ENCODE results near the gene PPFIBP1. TPM values are rescaled to one million over a fixed set of nuclear protein-coding genes. Genes with fewer than 3 reads are reported as not detected.
"Not testable (repeated sequence)": the region's sequence is repeated elsewhere in the genome, so short reads cannot be mapped to it uniquely, and the experiment has no call there.

PPFIBP1 gene
- total RNA-seq, 2 experiments from 2014 or later, result 5.4 to 23.2 TPM

GRCh38 chr12:27588075-27588730 is 64.2 kb downstream of the PPFIBP1 start:
- H3K9me3 Mint-ChIP-seq (ENCODE audit: low read depth); CTCF ChIA-PET; H3K4me1 Mint-ChIP-seq; H3K36me3 Mint-ChIP-seq; H3K27me3 Mint-ChIP-seq; ATAC-seq; DNase-seq; H3K27ac Mint-ChIP-seq: not testable (repeated sequence)
- peak overlapping the region; percentile 49 for H3K4me3 Mint-ChIP-seq

GRCh38 chr12:27588776-27589175 is 64.8 kb downstream of the PPFIBP1 start:
- ATAC-seq, result no peak
- no peaks in the 10 kb centered on the region for H3K36me3 Mint-ChIP-seq
- H3K9me3 Mint-ChIP-seq (ENCODE audit: low read depth), result no peaks in the 10 kb centered on the region
- H3K4me3 Mint-ChIP-seq, result no peak overlapping the region
- CTCF ChIA-PET, result no interaction called here
- H3K27me3 Mint-ChIP-seq, result no peaks in the 10 kb centered on the region
- no peak for DNase-seq
- peaks cover 5% of the 10 kb centered on the region for H3K4me1 Mint-ChIP-seq
- no peak overlapping the region for H3K27ac Mint-ChIP-seq

- CTCF ChIA-PET, result no interaction called here
- DNase-seq (no peak), ATAC-seq (no peak)
- Mint-ChIP-seq H3K36me3 (no peaks in the 10 kb centered on the region), H3K4me3 (no peak overlapping the region), H3K9me3 (ENCODE audit: low read depth) (no peaks in the 10 kb centered on the region), H3K27ac (no peak overlapping the region), H3K4me1 (peaks cover 5% of the 10 kb centered on the region), H3K27me3 (no peaks in the 10 kb centered on the region)
Observed at GRCh38 chr12:27589419-27589818, 65.4 kb downstream of the PPFIBP1 start.

- H3K9me3 Mint-ChIP-seq (ENCODE audit: low read depth); H3K4me1 Mint-ChIP-seq; ATAC-seq; DNase-seq; CTCF ChIA-PET; H3K27me3 Mint-ChIP-seq; H3K36me3 Mint-ChIP-seq; H3K27ac Mint-ChIP-seq; H3K4me3 Mint-ChIP-seq: not testable (repeated sequence)
Observed at GRCh38 chr12:27591698-27592097, 67.7 kb downstream of the PPFIBP1 start.

GRCh38 chr12:27592548-27592947 is 68.5 kb downstream of the PPFIBP1 start:
- peaks cover 4% of the 10 kb centered on the region for H3K4me1 Mint-ChIP-seq
- peaks cover 2% of the 10 kb centered on the region for H3K9me3 Mint-ChIP-seq (ENCODE audit: low read depth)
- peaks cover 1% of the 10 kb centered on the region for H3K36me3 Mint-ChIP-seq
- ATAC-seq (no peak), DNase-seq (no peak)
- H3K27ac Mint-ChIP-seq, result no peak overlapping the region
- H3K4me3 Mint-ChIP-seq, result no peak overlapping the region
- CTCF ChIA-PET, result no interaction called here
- no peaks in the 10 kb centered on the region for H3K27me3 Mint-ChIP-seq

- no peak overlapping the region for H3K27ac Mint-ChIP-seq
- H3K9me3 Mint-ChIP-seq (ENCODE audit: low read depth), result peaks cover 2% of the 10 kb centered on the region
- DNase-seq (no peak), ATAC-seq (no peak)
- CTCF ChIA-PET, result no interaction called here
- H3K4me1 Mint-ChIP-seq, result no peaks in the 10 kb centered on the region
- H3K4me3 Mint-ChIP-seq, result no peak overlapping the region
- H3K27me3 Mint-ChIP-seq, result no peaks in the 10 kb centered on the region
- H3K36me3 Mint-ChIP-seq, result peaks cover 3% of the 10 kb centered on the region
Observed at GRCh38 chr12:27593266-27593665, 69.3 kb downstream of the PPFIBP1 start.

GRCh38 chr12:27595231-27595642 is 71.2 kb downstream of the PPFIBP1 start:
- H3K4me3 Mint-ChIP-seq, result no peak overlapping the region
- CTCF ChIA-PET, result no interaction called here

GRCh38 chr12:27598866-27599265 is 74.9 kb downstream of the PPFIBP1 start:
- DNase-seq; H3K4me3 Mint-ChIP-seq; H3K36me3 Mint-ChIP-seq; ATAC-seq; CTCF ChIA-PET; H3K4me1 Mint-ChIP-seq; H3K27ac Mint-ChIP-seq; H3K9me3 Mint-ChIP-seq (ENCODE audit: low read depth); H3K27me3 Mint-ChIP-seq: not testable (repeated sequence)

More at GRCh38 chr12:27595231-27595642, 71.2 kb downstream of the PPFIBP1 start:
- peaks cover 3% of the 10 kb centered on the region for H3K36me3 Mint-ChIP-seq
- no peaks in the 10 kb centered on the region for H3K4me1 Mint-ChIP-seq
- no peak overlapping the region for H3K27ac Mint-ChIP-seq
- no peaks in the 10 kb centered on the region for H3K27me3 Mint-ChIP-seq
- ATAC-seq (no peak), DNase-seq (no peak)
- H3K9me3 Mint-ChIP-seq (ENCODE audit: low read depth), result peaks cover 2% of the 10 kb centered on the region

- H3K36me3 Mint-ChIP-seq; H3K4me1 Mint-ChIP-seq; H3K27me3 Mint-ChIP-seq; H3K9me3 Mint-ChIP-seq (ENCODE audit: low read depth); ATAC-seq; H3K4me3 Mint-ChIP-seq; H3K27ac Mint-ChIP-seq; DNase-seq; CTCF ChIA-PET: not testable (repeated sequence)
Observed at GRCh38 chr12:27601056-27601828, 77.2 kb downstream of the PPFIBP1 start.

GRCh38 chr12:27602516-27602915 is 78.5 kb downstream of the PPFIBP1 start:
- H3K9me3 Mint-ChIP-seq (ENCODE audit: low read depth), result peaks cover 2% of the 10 kb centered on the region
- no peak for DNase-seq
- H3K27me3 Mint-ChIP-seq, result peaks cover 3% of the 10 kb centered on the region
- CTCF ChIA-PET, result no interaction called here
- no peaks in the 10 kb centered on the region for H3K4me1 Mint-ChIP-seq
- H3K4me3 Mint-ChIP-seq, result no peak overlapping the region
- H3K36me3 Mint-ChIP-seq, result peaks cover 2% of the 10 kb centered on the region
- no peak overlapping the region for H3K27ac Mint-ChIP-seq
- no peak for ATAC-seq

GRCh38 chr12:27604431-27604830 is 80.4 kb downstream of the PPFIBP1 start:
- CTCF ChIA-PET, result interaction anchor here (1.2 kb wide), 1 partner anchor 57 kb away, joined by 3 read pairs; no protein-coding TSS in a partner anchor
- ATAC-seq (no peak), DNase-seq (no peak)
- Mint-ChIP-seq H3K27ac (no peak overlapping the region), H3K4me1 (no peaks in the 10 kb centered on the region), H3K9me3 (ENCODE audit: low read depth) (peaks cover 2% of the 10 kb centered on the region), H3K4me3 (no peak overlapping the region), H3K27me3 (peaks cover 10% of the 10 kb centered on the region), H3K36me3 (no peaks in the 10 kb centered on the region)

- H3K4me3 Mint-ChIP-seq, result no peak overlapping the region
- peaks cover 10% of the 10 kb centered on the region for H3K27me3 Mint-ChIP-seq
- no peaks in the 10 kb centered on the region for H3K36me3 Mint-ChIP-seq
- CTCF ChIA-PET, result interaction anchor here (0.6 kb wide), 1 partner anchor 612 kb away, joined by 3 read pairs; no protein-coding TSS in a partner anchor
- peaks cover 2% of the 10 kb centered on the region for H3K9me3 Mint-ChIP-seq (ENCODE audit: low read depth)
- DNase-seq (no peak), ATAC-seq (no peak)
- no peaks in the 10 kb centered on the region for H3K4me1 Mint-ChIP-seq
- no peak overlapping the region for H3K27ac Mint-ChIP-seq
Observed at GRCh38 chr12:27606986-27607385, 83.0 kb downstream of the PPFIBP1 start.

GRCh38 chr12:27607591-27607990 is 83.6 kb downstream of the PPFIBP1 start:
- ATAC-seq (no peak), DNase-seq (no peak)
- Mint-ChIP-seq H3K4me1 (no peaks in the 10 kb centered on the region), H3K27me3 (peaks cover 10% of the 10 kb centered on the region), H3K27ac (no peak overlapping the region), H3K4me3 (no peak overlapping the region), H3K9me3 (ENCODE audit: low read depth) (peaks cover 2% of the 10 kb centered on the region), H3K36me3 (no peaks in the 10 kb centered on the region)
- CTCF ChIA-PET, result interaction anchor here (0.6 kb wide), 1 partner anchor 611 kb away, joined by 3 read pairs; no protein-coding TSS in a partner anchor

- no peaks in the 10 kb centered on the region for H3K4me1 Mint-ChIP-seq
- H3K27ac Mint-ChIP-seq, result no peak overlapping the region
- peaks cover 10% of the 10 kb centered on the region for H3K27me3 Mint-ChIP-seq
- ATAC-seq (no peak), DNase-seq (no peak)
- CTCF ChIA-PET, result no interaction called here
- peaks cover 2% of the 10 kb centered on the region for H3K9me3 Mint-ChIP-seq (ENCODE audit: low read depth)
- no peak overlapping the region for H3K4me3 Mint-ChIP-seq
- H3K36me3 Mint-ChIP-seq, result no peaks in the 10 kb centered on the region
Observed at GRCh38 chr12:27608890-27609289, 84.9 kb downstream of the PPFIBP1 start.
